Liver (tissue), 3 donors: ENCODE measurements around the gene INTS1.
A peak's percentile ranks its signal among the peaks of the same experiment; 100 is the strongest.

ENCODE experiments used
- CTCF ChIP-seq: fragments of 150-350 bp; IDR thresholded peaks from 2 replicates; pipeline ENCODE4 v1.5.1; 2017; ENCODE audit warnings: improper control_type of control experiment, low read depth, low read length; ENCODE audit not compliant: missing input control
- EGR1 ChIP-seq, 2 donors: IDR thresholded peaks; 2 replicates each; pipeline ENCODE4 v1.6.1; 2016 to 2018; ENCODE audit warnings: antibody characterized with exemption in 2 of 2, low read depth in 2 of 2
- FOXA1 ChIP-seq: IDR thresholded peaks from 2 replicates; pipeline ENCODE4 v1.6.1; 2016; ENCODE audit warnings: antibody characterized with exemption
- GABPA ChIP-seq, 2 donors: IDR thresholded peaks in 1 of 2; conservative IDR thresholded peaks in 1 of 2; 2 replicates each; pipeline ENCODE4 v1.6.1; 2016; ENCODE audit warnings: antibody characterized with exemption in 2 of 2, mild to moderate bottlenecking in 1 of 2, moderate library complexity in 1 of 2
- HNF4A ChIP-seq, 2 donors: conservative IDR thresholded peaks; 2 replicates each; pipeline ENCODE4 v1.6.1; 2016; ENCODE audit warnings: antibody characterized with exemption in 2 of 2, mild to moderate bottlenecking in 2 of 2
- JUND ChIP-seq, 2 donors: IDR thresholded peaks; 2 replicates each; pipeline ENCODE4 v1.6.1; 2016; ENCODE audit warnings: antibody characterized with exemption in 2 of 2
- NR2F2 ChIP-seq: IDR thresholded peaks from 2 replicates; pipeline ENCODE4 v1.6.1; 2016; ENCODE audit warnings: antibody characterized with exemption
- RAD21 ChIP-seq, 2 donors: IDR thresholded peaks; 2 replicates each; pipeline ENCODE4 v1.6.1; 2016; ENCODE audit warnings: antibody characterized with exemption in 2 of 2, mild to moderate bottlenecking in 2 of 2
- RXRA ChIP-seq, 2 donors: IDR thresholded peaks; 2 replicates each; pipeline ENCODE4 v1.6.1; 2017 to 2018; ENCODE audit warnings: antibody characterized with exemption in 2 of 2, mild to moderate bottlenecking in 1 of 2
- SP1 ChIP-seq: IDR thresholded peaks from 2 replicates; pipeline ENCODE4 v1.6.1; 2018; ENCODE audit warnings: antibody characterized with exemption, mild to moderate bottlenecking
- TAF1 ChIP-seq: conservative IDR thresholded peaks from 2 replicates; pipeline ENCODE4 v1.6.1; 2016; ENCODE audit warnings: antibody characterized with exemption, mild to moderate bottlenecking
- TF ChIP-seq, protein P1 (sequence below): IDR thresholded peaks from 2 replicates; pipeline ENCODE4 v1.6.1; 2016; ENCODE audit warnings: antibody characterized with exemption
- TF ChIP-seq, protein P2 (sequence below): IDR thresholded peaks from 2 replicates; pipeline ENCODE4 v1.6.1; 2016; ENCODE audit warnings: antibody characterized with exemption
- TF ChIP-seq, protein P3 (sequence below): IDR thresholded peaks from 2 replicates; pipeline ENCODE4 v1.6.1; 2016; ENCODE audit warnings: antibody characterized with exemption, mild to moderate bottlenecking
- donor health status: healthy.
- donor health status: healthy.

DNA sequence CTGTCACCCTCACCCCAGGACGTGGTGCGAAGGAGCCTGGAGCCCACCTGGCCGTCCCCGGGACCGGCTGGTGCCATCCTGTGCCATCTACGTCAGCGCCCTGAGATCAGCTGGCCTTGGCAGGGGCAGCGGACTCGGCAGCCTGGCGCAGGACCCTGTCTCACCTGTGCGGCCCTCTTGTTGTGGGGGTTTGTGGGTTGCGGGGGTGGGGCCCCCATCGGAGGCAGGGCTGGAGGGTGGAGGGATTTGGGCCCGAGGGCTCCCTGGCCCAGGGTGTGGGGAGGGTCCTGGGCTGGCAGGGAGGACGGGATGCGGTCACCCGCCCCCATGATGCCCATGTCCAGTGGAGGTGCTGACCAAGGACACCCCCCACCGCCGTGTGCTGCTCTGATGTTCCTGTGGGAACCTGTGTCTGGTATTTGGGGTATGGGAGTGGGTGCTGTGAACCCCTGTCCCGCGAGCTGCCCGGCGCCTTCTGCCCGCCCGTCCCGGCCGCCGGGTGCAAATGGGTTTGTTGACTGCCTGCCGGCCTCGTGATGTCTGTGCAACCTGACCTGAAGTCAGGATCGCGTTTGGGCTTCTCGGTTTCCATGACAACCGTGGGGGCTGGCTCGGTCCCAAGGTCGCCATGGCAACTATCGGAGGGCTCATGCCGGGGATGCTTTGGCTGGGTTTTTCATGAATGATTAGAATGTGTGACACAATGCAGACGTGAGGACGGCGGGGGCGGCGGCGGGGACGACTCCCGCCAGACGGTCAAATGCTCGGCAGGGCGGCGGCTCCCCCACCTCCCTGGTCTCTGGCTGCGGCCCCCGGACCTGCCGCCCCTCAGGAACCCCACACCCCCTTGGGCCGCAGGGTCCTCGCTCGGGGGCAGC is 33.6 kb upstream of the INTS1 start:
- TF ChIP-seq, protein P1, sequence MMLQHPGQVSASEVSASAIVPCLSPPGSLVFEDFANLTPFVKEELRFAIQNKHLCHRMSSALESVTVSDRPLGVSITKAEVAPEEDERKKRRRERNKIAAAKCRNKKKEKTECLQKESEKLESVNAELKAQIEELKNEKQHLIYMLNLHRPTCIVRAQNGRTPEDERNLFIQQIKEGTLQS = no peak
- TF ChIP-seq CTCF = no peak
- TF ChIP-seq, protein P2, sequence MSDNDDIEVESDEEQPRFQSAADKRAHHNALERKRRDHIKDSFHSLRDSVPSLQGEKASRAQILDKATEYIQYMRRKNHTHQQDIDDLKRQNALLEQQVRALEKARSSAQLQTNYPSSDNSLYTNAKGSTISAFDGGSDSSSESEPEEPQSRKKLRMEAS = no peak
- no peak for TF ChIP-seq NR2F2
- TF ChIP-seq RXRA (IDR thresholded peaks at IDR 0.05) = no peak
- no peak for TF ChIP-seq FOXA1
- no peak for TF ChIP-seq GABPA (IDR thresholded peaks at IDR 0.05 in 1 of 2, conservative IDR thresholded peaks at IDR 0.05 in 1 of 2)
- no peak for TF ChIP-seq HNF4A (conservative IDR thresholded peaks at IDR 0.05)
- TF ChIP-seq, protein P3, sequence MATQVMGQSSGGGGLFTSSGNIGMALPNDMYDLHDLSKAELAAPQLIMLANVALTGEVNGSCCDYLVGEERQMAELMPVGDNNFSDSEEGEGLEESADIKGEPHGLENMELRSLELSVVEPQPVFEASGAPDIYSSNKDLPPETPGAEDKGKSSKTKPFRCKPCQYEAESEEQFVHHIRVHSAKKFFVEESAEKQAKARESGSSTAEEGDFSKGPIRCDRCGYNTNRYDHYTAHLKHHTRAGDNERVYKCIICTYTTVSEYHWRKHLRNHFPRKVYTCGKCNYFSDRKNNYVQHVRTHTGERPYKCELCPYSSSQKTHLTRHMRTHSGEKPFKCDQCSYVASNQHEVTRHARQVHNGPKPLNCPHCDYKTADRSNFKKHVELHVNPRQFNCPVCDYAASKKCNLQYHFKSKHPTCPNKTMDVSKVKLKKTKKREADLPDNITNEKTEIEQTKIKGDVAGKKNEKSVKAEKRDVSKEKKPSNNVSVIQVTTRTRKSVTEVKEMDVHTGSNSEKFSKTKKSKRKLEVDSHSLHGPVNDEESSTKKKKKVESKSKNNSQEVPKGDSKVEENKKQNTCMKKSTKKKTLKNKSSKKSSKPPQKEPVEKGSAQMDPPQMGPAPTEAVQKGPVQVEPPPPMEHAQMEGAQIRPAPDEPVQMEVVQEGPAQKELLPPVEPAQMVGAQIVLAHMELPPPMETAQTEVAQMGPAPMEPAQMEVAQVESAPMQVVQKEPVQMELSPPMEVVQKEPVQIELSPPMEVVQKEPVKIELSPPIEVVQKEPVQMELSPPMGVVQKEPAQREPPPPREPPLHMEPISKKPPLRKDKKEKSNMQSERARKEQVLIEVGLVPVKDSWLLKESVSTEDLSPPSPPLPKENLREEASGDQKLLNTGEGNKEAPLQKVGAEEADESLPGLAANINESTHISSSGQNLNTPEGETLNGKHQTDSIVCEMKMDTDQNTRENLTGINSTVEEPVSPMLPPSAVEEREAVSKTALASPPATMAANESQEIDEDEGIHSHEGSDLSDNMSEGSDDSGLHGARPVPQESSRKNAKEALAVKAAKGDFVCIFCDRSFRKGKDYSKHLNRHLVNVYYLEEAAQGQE = no peak
- no peak for TF ChIP-seq TAF1
- no peak for TF ChIP-seq EGR1 (IDR thresholded peaks at IDR 0.05; ENCODE audit: low read depth in 2 of 2)
- no peak for TF ChIP-seq RAD21 (IDR thresholded peaks at IDR 0.05)
- peak; percentile 26 for TF ChIP-seq SP1
- TF ChIP-seq JUND (IDR thresholded peaks at IDR 0.05) = no peak
